GM10847 (cell line): ENCODE measurements around the gene MVK.

ENCODE experiments used
- POLR2A ChIP-seq: IDR thresholded peaks from 2 replicates; pipeline ENCODE4 v1.6.1; 2011; ENCODE audit not compliant: insufficient read length; ENCODE audit errors: extremely low read depth

The MVK gene

DNA sequence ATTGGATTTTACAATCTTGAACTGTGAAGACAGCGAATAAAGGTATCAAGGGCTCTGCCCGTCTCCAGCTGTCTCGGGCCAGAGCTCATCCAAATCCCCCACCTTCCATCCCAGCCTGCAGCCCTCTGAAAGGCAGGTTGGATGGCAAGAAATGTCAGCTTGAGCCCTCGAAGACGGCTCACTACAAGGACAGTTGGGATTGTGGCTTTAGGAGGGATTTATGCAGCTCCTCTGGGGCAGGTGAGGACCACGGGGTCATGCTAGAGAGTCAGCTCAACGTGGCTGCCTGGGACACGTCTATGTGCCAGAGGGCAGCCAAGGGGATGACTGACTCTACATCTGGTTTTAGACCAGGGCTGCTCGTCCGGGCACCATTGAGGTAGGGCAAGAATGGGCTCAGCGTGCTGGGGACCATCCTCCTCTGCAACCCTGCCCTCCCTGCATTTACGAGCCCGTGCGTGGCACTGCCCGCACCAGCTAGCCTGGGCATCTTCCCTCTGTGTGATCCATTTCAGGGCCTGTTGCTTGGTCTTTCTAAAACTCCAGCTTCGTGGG, 16.2 kb downstream of the MVK start:
- no peak for TF ChIP-seq POLR2A

DNA sequence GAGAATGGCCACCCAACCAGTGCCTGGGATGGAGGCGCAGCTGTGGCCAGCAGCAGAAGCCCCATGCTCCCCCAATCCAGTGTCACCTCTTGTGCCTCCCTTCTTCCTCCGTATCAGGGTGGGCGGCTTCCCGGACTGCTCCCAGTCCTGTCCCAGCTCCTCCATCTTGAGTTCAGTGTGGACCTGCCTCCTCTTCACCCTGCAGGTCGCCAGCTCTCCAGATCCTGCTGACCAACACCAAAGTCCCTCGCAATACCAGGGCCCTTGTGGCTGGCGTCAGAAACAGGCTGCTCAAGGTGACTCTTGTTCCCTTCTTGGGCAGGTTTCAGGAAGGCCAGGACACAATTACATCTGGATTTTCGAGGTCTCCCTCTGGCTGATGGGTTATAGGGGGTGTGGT, 17.0 kb downstream of the MVK start:
- TF ChIP-seq POLR2A, result no peak

DNA sequence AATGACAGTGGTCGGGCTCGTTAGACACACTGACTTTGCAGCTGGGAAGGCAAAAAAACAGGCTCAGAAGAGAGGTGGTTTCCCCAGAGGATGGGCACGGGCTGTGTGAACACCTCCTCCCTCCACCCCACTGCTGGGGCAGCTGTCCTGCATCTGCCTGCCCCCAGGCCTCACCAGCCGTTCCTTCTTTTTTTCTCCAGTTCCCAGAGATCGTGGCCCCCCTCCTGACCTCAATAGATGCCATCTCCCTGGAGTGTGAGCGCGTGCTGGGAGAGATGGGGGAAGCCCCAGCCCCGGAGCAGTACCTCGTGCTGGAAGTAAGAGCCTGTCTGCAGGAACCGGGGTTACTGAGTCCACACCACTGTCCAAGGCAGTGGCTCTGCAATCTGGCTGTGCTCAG, 17.4 kb downstream of the MVK start:
- TF ChIP-seq POLR2A, result no peak

DNA sequence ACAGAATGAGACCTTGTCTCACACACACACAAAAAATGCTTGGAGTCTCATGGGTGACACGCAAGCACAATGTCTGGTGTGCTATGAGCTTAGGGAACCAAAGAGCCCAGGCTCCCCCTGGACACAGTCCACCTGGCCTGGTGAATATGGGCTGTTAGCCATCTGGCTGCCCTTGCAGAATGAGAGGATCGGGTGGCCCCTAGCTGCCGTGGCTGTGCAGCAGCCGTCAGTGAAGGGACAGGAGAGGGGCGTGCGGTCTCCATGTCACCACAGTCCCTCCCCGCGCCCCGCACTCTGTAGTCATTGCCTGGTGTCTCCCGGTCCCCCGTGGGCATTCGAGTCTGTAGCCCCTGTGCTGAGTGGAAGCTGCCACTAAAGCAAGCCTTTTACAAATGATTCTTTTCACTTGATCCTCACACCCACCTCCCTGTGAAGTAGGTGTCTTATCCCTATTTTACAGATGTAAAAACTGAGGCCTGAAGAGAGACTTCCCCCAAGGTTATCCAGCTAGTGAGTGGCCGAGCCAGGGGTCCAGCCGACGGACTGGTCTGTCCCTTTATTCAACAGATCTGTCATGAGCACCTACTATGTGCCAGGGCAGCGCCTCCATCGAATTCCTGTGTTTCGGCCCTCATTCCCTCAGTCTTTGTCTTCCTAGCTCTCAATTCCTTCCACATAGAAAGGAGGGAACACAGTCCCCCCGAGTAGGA, 18.8 kb downstream of the MVK start:
- no peak for TF ChIP-seq POLR2A

DNA sequence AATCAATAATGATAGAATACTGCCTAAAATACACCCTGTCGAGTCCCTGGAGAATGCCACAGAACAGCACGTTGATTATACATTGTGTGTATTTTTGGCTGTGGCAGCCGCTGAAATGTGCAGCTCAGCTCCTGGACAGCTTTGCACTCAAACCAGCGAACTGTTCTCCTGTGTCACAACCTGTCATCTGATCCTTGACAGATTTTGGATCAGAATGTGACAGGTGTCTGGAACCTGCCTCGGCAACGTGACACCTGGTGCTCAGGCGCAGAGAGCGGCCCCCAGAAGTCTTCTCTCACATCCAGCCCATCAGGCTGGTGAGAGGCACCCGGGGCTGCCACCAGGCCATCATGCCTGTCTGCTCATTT, 19.3 kb downstream of the MVK start:
- TF ChIP-seq POLR2A, result no peak

DNA sequence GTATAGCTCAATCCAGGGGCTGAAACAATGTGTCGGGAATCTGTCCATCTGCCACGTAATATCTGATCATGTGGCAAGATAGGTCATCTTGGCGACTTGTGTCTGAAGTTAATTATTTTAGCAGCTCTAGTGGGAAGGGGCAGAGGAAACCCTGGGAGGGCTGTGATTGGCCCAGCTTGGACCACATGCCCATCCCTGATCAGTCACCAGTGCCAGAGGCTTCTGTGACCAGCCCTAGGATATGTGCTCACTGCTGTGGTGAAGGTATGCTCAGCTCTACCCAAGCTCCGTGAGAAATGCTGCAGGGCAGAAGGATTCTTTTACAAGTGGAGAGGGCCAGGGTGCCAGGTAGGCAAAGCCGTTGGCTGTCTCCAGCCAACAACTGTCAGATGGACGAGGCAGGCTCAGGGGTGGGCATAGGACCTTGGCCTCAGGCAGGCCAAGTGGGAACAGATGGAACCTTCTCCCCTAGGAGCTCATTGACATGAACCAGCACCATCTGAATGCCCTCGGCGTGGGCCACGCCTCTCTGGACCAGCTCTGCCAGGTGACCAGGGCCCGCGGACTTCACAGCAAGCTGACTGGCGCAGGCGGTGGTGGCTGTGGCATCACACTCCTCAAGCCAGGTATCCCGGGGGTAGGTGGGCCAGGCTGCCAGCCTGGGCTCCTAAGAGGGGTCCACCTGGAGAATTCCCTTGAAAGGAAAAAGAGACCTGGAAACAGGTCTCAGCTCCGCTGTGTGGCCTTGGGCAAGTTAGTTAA, 21.1 kb downstream of the MVK start:
- no peak for TF ChIP-seq POLR2A

DNA sequence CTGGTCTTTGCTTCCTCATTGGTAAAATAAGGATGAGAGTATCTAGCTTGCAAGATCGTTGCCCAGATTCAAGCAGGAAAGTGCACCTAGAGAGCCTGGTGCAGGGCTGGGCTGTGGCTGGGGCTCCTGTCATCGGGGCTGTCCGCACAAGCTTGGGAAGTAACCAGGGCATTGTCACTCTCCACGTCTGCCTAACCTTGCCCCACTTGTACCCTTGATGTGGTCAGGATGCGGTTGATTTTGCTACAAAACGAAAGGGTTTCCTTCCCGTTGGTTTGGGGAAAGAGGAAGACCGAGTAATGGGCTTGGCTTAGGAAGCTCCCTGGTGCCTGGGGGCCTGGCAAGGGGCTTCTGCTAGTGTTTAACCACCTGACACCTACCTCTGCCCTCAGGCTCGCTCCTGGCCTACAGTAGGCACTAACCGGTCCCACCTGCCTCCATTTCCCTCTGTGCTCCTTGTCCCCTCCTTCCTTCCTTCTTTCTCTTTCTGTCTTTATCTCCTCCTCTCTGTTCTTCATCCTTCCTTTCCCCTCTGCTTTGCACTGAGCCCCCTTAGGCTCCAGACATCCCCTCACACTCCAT, 21.8 kb downstream of the MVK start:
- no peak for TF ChIP-seq POLR2A

DNA sequence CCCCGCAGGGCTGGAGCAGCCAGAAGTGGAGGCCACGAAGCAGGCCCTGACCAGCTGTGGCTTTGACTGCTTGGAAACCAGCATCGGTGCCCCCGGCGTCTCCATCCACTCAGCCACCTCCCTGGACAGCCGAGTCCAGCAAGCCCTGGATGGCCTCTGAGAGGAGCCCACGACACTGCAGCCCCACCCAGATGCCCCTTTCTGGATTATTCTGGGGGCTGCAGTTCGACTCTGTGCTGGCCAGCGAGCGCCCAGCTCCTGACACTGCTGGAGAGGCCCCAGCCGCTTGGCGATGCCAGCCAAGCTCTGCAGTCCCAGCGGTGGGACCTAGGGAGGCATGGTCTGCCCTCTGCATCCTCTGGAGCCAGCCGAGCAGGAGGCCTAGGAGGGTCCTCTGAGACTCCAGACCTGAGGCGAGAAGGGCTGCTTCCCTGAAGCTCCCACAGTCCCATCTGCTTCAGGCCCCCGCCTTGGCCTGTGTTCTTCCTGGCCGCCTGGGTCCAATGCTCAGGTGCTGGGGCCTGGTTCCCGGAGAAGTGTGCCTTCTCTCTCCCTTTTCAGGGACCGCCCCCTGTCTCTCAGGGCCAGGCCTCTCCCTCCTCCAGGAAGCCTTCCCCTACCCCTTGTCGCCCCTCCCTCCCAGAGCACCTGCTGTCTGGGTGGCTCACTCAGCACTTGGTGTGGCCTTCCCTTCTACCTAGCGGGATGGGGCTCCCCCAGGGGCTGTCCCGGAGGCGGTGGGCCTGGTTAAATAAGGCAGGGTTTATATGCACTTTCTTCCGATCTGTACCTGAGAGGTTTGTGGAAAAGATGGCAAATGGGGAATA, 23.0 kb downstream of the MVK start:
- no peak for TF ChIP-seq POLR2A

DNA sequence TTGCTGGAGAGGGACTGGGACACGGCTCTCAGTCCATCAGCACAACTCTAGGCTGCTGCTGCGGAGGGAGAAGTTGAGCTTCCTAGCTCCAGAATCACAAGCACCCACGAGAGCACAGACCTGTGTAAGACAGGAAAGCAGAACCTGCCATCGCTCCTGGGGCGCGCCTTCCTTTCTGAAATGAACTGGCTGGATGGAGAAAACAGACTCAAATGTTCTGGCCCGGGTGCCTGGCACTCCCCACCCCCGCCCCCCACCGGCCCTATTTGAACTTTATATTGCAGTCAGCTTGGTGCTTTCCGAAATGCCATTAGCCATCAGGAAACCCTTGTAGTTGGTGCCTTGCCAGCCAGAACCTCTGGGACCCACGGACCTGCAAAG, 23.8 kb downstream of the MVK start:
- TF ChIP-seq POLR2A, result no peak

DNA sequence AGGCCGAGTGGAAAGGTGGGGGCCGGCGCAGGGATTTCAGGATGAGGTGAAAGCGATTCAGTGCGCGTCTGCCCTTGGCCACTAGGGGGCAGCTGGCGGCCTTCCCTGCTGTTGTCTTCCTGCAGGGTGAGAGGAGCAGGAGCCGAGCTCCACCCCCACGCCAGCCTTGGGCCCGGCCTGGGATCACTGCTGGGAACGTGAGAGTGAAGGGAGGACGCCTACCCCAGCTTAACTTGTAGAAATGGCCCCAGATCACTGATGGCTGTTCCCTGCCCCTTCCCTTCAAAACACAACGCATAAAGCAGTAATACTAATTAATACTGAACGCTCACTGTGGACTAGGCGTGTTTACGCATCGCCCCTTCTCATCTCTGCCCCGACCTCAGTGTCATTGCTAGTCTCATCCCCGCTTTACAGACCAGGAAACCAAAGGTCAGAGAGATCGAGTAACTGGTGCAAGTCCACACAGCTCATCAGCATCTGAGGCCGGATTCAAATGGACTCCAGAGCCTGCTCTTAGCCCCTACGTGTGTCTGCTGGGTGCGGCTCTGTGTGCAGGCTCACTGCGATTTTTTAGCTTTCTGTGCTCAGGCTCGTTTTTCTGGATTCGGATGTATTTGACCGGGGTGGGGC, 24.3 kb downstream of the MVK start:
- no peak for TF ChIP-seq POLR2A

DNA sequence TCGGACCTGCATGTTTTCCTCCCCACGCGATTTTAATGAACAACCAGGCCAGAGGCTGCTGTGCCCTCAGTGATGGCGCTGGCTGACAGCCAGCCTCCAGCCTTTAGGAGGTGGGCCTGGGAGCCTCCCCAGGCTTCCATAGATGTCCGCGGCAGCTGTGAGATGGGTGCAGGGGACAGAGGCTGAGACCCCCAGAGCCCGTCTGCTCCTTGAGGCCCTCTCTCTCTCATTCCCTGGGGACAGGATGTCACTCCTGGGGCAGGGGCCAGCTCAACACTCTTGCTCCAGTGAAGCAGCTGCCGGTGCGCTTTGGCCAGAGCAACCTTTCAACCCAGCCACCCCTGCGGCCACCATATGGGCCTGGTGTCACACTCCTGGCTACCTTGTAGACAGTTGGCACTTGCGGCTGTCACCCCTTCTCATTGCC, 24.8 kb downstream of the MVK start:
- no peak for TF ChIP-seq POLR2A

DNA sequence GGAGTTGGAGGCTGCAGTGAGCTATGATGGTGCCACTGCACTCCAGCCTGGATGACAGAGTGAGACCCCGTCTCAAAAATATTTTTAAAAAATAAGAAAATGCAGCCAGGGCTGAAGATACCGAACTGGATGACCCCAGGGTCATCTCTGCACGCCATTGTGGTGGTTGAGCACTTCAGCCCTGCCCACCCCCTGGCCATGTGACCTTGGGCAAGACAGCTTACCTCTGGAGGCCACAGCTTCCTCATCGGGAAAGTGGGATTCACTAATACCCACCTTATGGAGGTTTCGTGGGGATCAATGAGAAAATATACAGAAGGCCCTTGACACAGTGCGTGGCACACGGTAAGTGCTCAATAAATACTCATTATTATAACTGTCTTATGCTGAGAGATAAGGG, 25.5 kb downstream of the MVK start:
- TF ChIP-seq POLR2A, result no peak

DNA sequence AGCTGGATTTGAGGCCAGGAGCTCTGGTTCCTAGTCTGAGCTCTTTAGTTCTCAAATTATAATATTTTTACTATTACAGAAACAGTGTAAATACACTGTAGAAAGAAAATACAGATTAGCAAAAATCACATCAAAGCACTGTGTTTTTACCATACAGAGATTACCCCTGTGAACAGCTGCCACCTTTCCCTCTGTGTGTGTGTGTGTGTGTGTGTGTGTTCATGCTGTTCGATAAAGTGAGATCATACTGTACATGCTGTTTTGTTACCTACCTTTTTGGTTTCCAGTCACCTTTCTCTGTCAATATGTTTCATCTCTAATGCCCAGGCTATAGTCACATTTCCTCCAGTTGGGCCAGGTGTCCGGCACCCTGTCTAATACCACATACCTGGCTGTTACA, 26.9 kb downstream of the MVK start:
- TF ChIP-seq POLR2A, result no peak

DNA sequence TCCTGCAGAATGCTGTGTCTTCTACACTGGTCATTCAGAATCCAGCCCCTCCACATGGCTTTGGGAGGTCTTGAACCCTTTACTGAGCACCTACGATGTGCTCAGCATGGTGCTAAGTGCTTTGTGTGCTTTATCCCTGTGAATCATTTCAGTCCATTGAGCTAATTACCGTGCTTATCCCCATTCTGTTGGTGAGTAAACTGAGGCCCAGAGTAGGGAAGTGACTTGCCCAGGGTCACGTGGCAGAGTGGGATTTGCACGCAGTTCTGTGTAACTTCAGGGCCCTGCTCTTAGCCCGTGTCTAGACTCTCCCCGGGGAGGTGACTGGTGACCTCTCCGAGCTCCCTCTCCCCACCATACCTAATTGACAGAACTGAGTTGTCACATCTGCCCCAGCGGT, 27.4 kb downstream of the MVK start:
- no peak for TF ChIP-seq POLR2A

DNA sequence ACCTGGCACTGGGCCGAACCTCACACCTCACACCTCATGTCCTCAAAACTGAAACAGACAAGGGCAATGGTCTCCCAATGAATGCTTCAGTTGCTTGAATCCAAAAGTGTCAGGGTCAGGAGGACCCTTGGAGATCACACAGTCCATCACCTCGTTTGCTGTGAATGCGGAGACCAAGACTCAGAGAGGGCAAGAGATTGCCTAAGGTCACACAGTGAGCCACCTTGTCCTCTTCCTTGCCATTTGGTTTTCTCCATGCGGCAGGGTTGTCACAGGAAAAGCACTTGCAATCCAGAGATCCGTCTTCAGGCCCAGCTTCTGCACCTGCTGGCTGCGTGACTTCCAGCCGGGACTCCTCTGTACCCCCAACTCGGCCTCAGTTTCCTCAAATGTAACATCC, 28.0 kb downstream of the MVK start:
- TF ChIP-seq POLR2A, result no peak
